ENCODE results near the gene KIT. TPM values are rescaled to one million over a fixed set of nuclear protein-coding genes. Genes with fewer than 3 reads are reported as not detected.
A peak's percentile ranks its signal among the peaks of the same experiment; 100 is the strongest.
"Not testable (repeated sequence)": the region's sequence is repeated elsewhere in the genome, so short reads cannot be mapped to it uniquely, and the experiment has no call there.

KIT gene
- 12.3 TPM for polyA plus RNA-seq (2013, experiment 1 of 2)
- 14.4 TPM for polyA plus RNA-seq (2013, experiment 2 of 2)

DNA sequence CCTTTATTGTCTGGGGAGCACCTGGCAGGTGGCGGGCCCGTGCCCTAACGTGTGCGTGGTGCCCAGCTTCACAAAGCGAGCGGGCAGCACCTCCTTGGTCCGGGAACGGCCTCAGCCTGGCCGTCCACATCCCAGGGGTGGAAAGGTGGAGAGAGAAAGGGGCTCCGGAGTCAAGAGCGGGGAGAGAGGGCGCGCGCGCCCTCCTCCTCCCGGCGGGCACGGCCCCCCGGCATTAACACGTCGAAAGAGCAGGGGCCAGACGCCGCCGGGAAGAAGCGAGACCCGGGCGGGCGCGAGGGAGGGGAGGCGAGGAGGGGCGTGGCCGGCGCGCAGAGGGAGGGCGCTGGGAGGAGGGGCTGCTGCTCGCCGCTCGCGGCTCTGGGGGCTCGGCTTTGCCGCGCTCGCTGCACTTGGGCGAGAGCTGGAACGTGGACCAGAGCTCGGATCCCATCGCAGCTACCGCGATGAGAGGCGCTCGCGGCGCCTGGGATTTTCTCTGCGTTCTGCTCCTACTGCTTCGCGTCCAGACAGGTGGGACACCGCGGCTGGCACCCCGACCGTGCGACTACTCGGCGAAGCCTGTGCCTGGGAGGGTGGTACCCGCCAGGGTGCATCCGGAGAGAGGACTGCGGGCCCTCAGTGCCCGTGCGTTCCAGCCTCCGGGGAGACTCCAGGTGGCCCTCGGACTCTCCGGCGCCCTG, at the start of gene KIT:
Gene KIT, plus strand, starts transcription at position 407 of the 701 bp plus-strand sequence. Its CDS starts 58 bp downstream, at position 465.
- peaks cover 78% of the 10 kb centered on the region for H3K27me3 ChIP-seq (ENCODE audit: insufficient read depth, low read length)
- H3K36me3 ChIP-seq (ENCODE audit: insufficient read depth, low read length), result no peaks in the 10 kb centered on the region
- WGBS, result under 1% methylated on average over 71 of the region's 72 CpGs
- peak within 1 kb of the TSS; percentile 88 for H3K9ac ChIP-seq (ENCODE audit: low read depth, low read length)
- H3K4me1 ChIP-seq (ENCODE audit: insufficient read depth, low read length), result peaks cover 13% of the 10 kb centered on the region
- H3K27ac ChIP-seq (ENCODE audit: low read depth, low read length), result peak within 1 kb of the TSS; percentile 45; the same call in 1 of the 2 replicates
- H3K9me3 ChIP-seq (ENCODE audit: insufficient read depth, low read depth, low read length), result no peaks in the 10 kb centered on the region
- peak within 1 kb of the TSS; percentile 73 for H3K4me3 ChIP-seq (ENCODE audit: low read length)

DNA sequence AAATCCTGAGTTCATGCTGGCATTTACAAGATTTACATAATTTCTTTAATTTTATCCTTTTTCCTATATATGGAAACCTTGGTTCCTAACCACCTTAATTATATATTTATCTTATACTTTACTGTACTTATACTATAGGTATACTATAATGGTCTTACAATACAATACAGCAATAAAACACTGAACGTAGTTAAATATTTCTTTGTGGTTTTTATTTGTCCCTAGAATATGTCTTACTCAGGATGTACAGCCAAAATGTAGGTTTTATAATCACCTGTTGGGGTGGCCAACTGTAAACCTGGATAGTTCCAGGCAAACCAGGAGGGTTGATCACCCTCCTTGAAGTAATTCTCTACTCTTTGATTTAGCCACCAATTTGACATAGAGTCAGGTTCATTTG, 48.4 kb upstream of the KIT start:
- Histone ChIP-seq H3K4me1 (ENCODE audit: insufficient read depth, low read length) (no peaks in the 10 kb centered on the region), H3K27ac (ENCODE audit: low read depth, low read length) (no peak overlapping the region), H3K9me3 (ENCODE audit: insufficient read depth, low read depth, low read length) (no peaks in the 10 kb centered on the region), H3K36me3 (ENCODE audit: insufficient read depth, low read length) (no peaks in the 10 kb centered on the region), H3K27me3 (ENCODE audit: insufficient read depth, low read length) (no peaks in the 10 kb centered on the region), H3K9ac (ENCODE audit: low read depth, low read length) (no peak overlapping the region), H3K4me3 (ENCODE audit: low read length) (no peak overlapping the region)
- no CpG with 5 or more reads among the region's 1 CpG for WGBS

DNA sequence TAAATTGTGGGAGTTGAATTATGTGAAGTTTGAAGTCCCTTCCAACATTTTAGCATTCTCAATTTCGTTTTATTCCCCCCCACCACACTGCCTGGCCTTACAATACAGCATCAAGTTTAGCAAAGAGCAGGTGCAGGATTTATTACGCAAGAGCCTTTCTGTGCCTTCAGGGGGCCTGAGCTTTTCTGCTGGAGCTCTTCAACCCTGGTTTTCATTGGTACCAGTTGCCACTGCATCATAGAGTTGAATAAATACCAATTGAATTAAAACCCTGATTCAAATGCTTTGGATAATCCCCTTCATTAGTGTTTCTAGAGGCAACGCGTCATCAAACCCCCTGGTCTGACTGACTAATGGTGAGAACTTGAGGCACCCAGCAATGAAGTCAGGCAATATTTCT, 43.6 kb upstream of the KIT start:
- H3K27me3 ChIP-seq (ENCODE audit: insufficient read depth, low read length), result no peaks in the 10 kb centered on the region
- no peak overlapping the region for H3K9ac ChIP-seq (ENCODE audit: low read depth, low read length)
- no peaks in the 10 kb centered on the region for H3K9me3 ChIP-seq (ENCODE audit: insufficient read depth, low read depth, low read length)
- H3K4me3 ChIP-seq (ENCODE audit: low read length), result no peak overlapping the region
- H3K4me1 ChIP-seq (ENCODE audit: insufficient read depth, low read length), result no peaks in the 10 kb centered on the region
- H3K36me3 ChIP-seq (ENCODE audit: insufficient read depth, low read length), result no peaks in the 10 kb centered on the region
- no peak overlapping the region for H3K27ac ChIP-seq (ENCODE audit: low read depth, low read length)
- 93% methylated on average over 4 of the region's 4 CpGs for WGBS

DNA sequence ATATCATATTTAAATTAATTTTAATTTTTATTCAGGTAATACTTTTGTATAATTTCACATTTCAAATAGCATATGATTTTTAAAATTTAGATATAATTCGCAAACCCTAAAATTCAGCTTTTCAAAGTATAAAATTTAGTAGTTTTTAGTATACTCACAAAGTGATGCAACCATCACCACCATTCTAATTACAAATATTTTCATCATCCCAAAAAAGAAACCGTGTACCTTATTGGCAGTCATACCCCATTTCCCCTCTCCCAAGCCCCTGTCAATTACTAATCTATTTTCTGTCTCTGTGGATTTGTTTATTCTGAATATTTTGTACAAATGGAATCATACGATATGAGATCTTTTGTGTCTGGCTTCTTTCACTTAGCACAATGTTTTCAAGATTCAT, 37.0 kb upstream of the KIT start:
- no peaks in the 10 kb centered on the region for H3K9me3 ChIP-seq (ENCODE audit: insufficient read depth, low read depth, low read length)
- 100% methylated on average over 1 of the region's 3 CpGs for WGBS
- 0 out of 2 replicates have a peak, but pooled peaks cover 4% of the 10 kb centered on the region for H3K4me1 ChIP-seq (ENCODE audit: insufficient read depth, low read length)
- no peak overlapping the region for H3K9ac ChIP-seq (ENCODE audit: low read depth, low read length)
- H3K27ac ChIP-seq (ENCODE audit: low read depth, low read length), result no peak overlapping the region
- no peaks in the 10 kb centered on the region for H3K27me3 ChIP-seq (ENCODE audit: insufficient read depth, low read length)
- H3K36me3 ChIP-seq (ENCODE audit: insufficient read depth, low read length), result no peaks in the 10 kb centered on the region
- H3K4me3 ChIP-seq (ENCODE audit: low read length), result no peak overlapping the region

DNA sequence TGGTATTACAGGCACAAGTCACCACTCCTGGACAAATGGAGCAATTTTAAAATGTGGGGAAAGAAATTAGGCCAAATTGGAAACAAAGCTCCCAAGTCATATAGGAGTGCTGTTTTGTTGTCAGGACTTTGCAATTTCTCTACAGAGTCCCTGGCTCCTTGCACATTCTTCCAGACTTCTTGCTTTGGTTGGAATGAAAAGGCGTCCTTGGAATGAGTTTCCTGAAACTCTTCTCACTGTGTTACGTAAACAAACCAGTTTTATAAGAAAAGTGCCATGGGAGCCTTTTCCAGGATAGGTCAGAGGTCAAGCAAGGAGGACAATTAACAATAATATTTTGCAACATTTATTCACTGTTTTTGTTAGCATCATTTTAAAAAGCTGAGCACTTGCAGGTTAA, 32.4 kb upstream of the KIT start:
- H3K36me3 ChIP-seq (ENCODE audit: insufficient read depth, low read length), result no peaks in the 10 kb centered on the region
- H3K4me3 ChIP-seq (ENCODE audit: low read length), result no peak overlapping the region
- H3K27ac ChIP-seq (ENCODE audit: low read depth, low read length), result no peak overlapping the region
- 89% methylated on average over 2 of the region's 2 CpGs for WGBS
- H3K9ac ChIP-seq (ENCODE audit: low read depth, low read length), result no peak overlapping the region
- no peaks in the 10 kb centered on the region for H3K27me3 ChIP-seq (ENCODE audit: insufficient read depth, low read length)
- no peaks in the 10 kb centered on the region for H3K9me3 ChIP-seq (ENCODE audit: insufficient read depth, low read depth, low read length)
- H3K4me1 ChIP-seq (ENCODE audit: insufficient read depth, low read length), result 0 out of 2 replicates have a peak, but pooled peaks cover 4% of the 10 kb centered on the region

DNA sequence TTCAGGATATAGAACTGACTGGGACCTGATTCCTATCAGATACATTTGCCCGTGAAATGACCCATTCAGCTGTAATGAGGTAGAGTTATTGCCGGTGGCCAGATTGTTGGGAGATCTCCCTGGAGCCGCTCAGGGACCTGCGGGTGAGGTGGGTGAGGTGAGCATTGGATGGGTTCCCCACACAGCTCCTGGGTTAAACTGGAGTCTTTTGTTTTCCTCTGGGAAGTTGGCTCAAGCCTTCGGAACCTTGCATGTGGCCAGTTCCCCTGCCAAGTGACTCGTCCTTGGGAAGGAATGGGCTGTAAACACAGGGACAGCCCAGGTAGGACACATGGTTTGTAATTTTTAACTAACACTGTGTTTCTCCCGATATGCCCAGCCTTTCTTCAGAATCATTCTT, 31.6 kb upstream of the KIT start:
- Histone ChIP-seq H3K4me3 (ENCODE audit: low read length) (no peak overlapping the region), H3K27ac (ENCODE audit: low read depth, low read length) (no peak overlapping the region), H3K36me3 (ENCODE audit: insufficient read depth, low read length) (no peaks in the 10 kb centered on the region), H3K9ac (ENCODE audit: low read depth, low read length) (no peak overlapping the region), H3K4me1 (ENCODE audit: insufficient read depth, low read length) (0 out of 2 replicates have a peak, but pooled peaks cover 4% of the 10 kb centered on the region), H3K27me3 (ENCODE audit: insufficient read depth, low read length) (no peaks in the 10 kb centered on the region), H3K9me3 (ENCODE audit: insufficient read depth, low read depth, low read length) (no peaks in the 10 kb centered on the region)
- 89% methylated on average over 7 of the region's 7 CpGs for WGBS

DNA sequence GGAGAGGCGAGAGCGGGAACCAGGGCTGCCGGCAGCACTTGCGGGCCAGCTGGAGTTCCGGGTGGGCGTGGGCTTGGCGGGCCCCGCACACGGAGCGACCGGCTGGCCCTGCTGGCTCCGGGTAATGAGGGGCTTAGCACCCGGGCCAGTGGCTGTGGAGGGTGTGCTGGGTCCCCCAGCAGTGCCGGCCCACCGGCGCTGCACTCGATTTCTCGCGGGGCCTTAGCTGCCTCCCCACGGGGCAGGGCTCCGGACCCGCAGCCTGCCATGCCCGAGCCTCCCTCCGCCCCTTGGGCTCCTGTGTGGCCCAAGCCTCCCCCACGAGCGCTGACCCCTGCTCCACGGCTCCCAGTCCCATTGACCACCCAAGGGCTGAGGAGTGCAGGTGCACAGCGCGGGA, 25.2 kb upstream of the KIT start:
- H3K27ac ChIP-seq (ENCODE audit: low read depth, low read length), result no peak overlapping the region
- H3K9me3 ChIP-seq (ENCODE audit: insufficient read depth, low read depth, low read length), result no peaks in the 10 kb centered on the region
- WGBS, result 96% methylated on average over 29 of the region's 29 CpGs
- no peaks in the 10 kb centered on the region for H3K4me1 ChIP-seq (ENCODE audit: insufficient read depth, low read length)
- H3K27me3 ChIP-seq (ENCODE audit: insufficient read depth, low read length), result no peaks in the 10 kb centered on the region
- H3K9ac ChIP-seq (ENCODE audit: low read depth, low read length), result no peak overlapping the region
- H3K36me3 ChIP-seq (ENCODE audit: insufficient read depth, low read length), result no peaks in the 10 kb centered on the region
- H3K4me3 ChIP-seq (ENCODE audit: low read length), result no peak overlapping the region

DNA sequence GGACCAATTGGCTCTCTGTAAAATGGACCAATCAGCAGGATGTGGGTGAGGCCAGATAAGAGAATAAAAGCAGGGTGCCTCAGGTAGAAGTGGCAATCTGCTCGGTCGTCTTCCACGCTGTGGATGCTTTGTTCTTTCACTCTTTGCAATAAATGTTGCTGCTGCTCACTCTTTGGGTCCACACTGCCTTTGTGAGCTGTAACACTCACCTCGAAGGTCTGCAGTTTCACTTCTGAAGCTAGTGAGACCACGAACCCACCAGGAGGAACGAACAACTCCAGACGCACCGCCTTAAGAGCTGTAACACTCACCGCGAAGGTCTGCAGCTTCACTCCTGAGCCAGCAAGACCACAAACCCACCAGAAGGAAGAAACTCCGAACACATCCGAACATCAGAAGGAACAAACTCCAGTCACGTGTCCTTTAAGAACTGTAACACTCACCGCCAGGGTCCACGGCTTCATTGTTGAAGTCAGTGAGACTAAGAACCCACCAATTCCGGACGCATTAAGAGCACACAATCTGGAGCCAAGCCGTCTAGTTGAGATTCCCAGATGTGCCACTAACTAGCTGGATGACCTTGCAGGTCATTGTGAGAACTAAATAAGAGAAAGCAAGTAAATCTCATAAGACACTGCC, 24.5 kb upstream of the KIT start:
- not testable (repeated sequence) for H3K9ac ChIP-seq (ENCODE audit: low read depth, low read length); H3K4me1 ChIP-seq (ENCODE audit: insufficient read depth, low read length); H3K27me3 ChIP-seq (ENCODE audit: insufficient read depth, low read length); H3K4me3 ChIP-seq (ENCODE audit: low read length); H3K36me3 ChIP-seq (ENCODE audit: insufficient read depth, low read length); H3K27ac ChIP-seq (ENCODE audit: low read depth, low read length); H3K9me3 ChIP-seq (ENCODE audit: insufficient read depth, low read depth, low read length)
- WGBS, result 92% methylated on average over 18 of the region's 18 CpGs

DNA sequence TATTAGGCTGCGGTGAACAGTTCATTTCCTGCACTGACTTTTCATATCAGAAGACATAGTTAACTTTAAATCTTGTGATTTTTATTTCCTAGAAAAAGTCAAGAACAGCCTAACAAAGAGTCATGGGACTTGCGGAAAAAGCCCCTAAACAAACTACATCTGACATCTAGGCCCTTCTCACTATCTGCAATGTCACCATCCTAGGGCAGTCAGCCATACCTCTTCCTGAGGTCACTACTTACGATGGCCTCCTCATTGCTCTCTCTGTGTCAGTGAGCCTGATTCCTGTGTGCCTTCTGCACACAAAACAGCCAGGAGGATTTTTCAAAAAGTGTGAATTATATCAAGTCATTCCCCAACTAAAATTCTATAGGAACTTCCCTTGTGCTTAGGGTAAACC, 22.4 kb upstream of the KIT start:
- no peaks in the 10 kb centered on the region for H3K27me3 ChIP-seq (ENCODE audit: insufficient read depth, low read length)
- no peaks in the 10 kb centered on the region for H3K4me1 ChIP-seq (ENCODE audit: insufficient read depth, low read length)
- H3K36me3 ChIP-seq (ENCODE audit: insufficient read depth, low read length), result no peaks in the 10 kb centered on the region
- no peaks in the 10 kb centered on the region for H3K9me3 ChIP-seq (ENCODE audit: insufficient read depth, low read depth, low read length)
- no peak overlapping the region for H3K27ac ChIP-seq (ENCODE audit: low read depth, low read length)
- 96% methylated on average over 3 of the region's 3 CpGs for WGBS
- no peak overlapping the region for H3K4me3 ChIP-seq (ENCODE audit: low read length)
- no peak overlapping the region for H3K9ac ChIP-seq (ENCODE audit: low read depth, low read length)

DNA sequence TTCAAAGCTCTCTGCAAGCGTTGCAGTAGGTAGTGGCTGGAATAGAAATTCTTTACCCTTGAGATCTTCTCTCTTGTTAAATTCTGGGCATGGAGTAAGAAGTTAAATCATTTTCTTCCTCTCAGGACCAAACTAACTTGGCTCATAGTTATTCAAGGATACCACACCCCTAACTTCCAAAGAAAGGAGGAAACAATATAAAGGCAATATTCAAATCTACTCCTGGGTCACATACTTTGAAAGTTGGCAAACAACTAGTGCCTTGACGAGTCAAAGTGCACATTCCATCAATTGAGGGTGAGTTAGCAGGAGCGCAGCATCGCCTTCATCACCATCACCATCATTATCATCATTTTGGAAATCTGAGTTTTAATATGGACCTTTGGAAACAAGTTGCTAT, 20.4 kb upstream of the KIT start:
- no peaks in the 10 kb centered on the region for H3K4me1 ChIP-seq (ENCODE audit: insufficient read depth, low read length)
- no peak overlapping the region for H3K9ac ChIP-seq (ENCODE audit: low read depth, low read length)
- no peaks in the 10 kb centered on the region for H3K9me3 ChIP-seq (ENCODE audit: insufficient read depth, low read depth, low read length)
- no peak overlapping the region for H3K27ac ChIP-seq (ENCODE audit: low read depth, low read length)
- H3K27me3 ChIP-seq (ENCODE audit: insufficient read depth, low read length), result no peaks in the 10 kb centered on the region
- no peak overlapping the region for H3K4me3 ChIP-seq (ENCODE audit: low read length)
- no peaks in the 10 kb centered on the region for H3K36me3 ChIP-seq (ENCODE audit: insufficient read depth, low read length)
- WGBS, result 89% methylated on average over 3 of the region's 4 CpGs

DNA sequence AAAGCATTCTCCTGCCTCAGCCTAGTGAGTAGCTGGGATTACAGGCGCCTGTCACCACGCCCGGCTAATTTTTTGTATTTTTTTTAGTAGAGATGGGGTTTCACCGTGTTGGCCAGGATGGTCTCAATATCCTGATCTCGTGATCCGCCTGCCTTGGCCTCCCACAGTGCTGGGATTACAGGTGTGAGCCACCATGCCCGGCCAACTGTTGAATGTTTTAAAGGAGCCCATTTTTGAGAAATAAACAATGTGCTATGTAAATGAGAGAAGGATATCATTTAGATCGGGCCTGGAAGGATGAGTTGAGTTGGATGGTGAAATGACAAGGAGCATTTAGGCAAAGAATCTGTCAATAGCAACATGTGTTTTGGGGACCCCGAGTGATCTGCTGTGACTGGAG, 16.7 kb upstream of the KIT start:
- H3K4me3 ChIP-seq (ENCODE audit: low read length); H3K4me1 ChIP-seq (ENCODE audit: insufficient read depth, low read length); H3K9me3 ChIP-seq (ENCODE audit: insufficient read depth, low read depth, low read length); H3K27ac ChIP-seq (ENCODE audit: low read depth, low read length); H3K27me3 ChIP-seq (ENCODE audit: insufficient read depth, low read length); H3K9ac ChIP-seq (ENCODE audit: low read depth, low read length); H3K36me3 ChIP-seq (ENCODE audit: insufficient read depth, low read length): not testable (repeated sequence)
- 93% methylated on average over 9 of the region's 9 CpGs for WGBS
